ENCODE results near the gene SAYSD1. TPM values are rescaled to one million over a fixed set of nuclear protein-coding genes. Genes with fewer than 3 reads are reported as not detected.
A peak's percentile ranks its signal among the peaks of the same experiment; 100 is the strongest.

Gene SAYSD1
- total RNA-seq, 1 experiment from 2014 or later = 9.4 TPM

- Mint-ChIP-seq H3K27ac (no peak overlapping the region), H3K9me3 (no peaks in the 10 kb centered on the region), H3K4me3 (no peak overlapping the region; a peak in 1 of 5 replicates), H3K27me3 (ENCODE audit: low read depth) (peaks cover 17% of the 10 kb centered on the region), H3K36me3 (ENCODE audit: insufficient read depth in 1 of 3, low read depth in 3 of 3) (no peaks in the 10 kb centered on the region), H3K4me1 (peaks cover 13 to 18% of the 10 kb centered on the region in 2 experiments)
- H2BK20ac ChIP-seq (ENCODE audit: low read depth, low read length, poor library complexity, severe bottlenecking) = no peak overlapping the region
- no peaks in the 10 kb centered on the region for H3K79me1 ChIP-seq (ENCODE audit: insufficient read depth, low read depth, low read length, poor library complexity, severe bottlenecking)
- H3K27ac ChIP-seq (ENCODE audit: insufficient read length, low read depth, low read length) = no peak overlapping the region
- no peak overlapping the region for H2BK5ac ChIP-seq (ENCODE audit: insufficient read length, low read length)
- H3K9ac ChIP-seq (ENCODE audit: extremely low read depth, insufficient read length, low read length) = no peak overlapping the region
- no peak overlapping the region for H4K8ac ChIP-seq (replicated peaks; ENCODE audit: insufficient read length, low read depth, low read length)
- H3K18ac ChIP-seq (ENCODE audit: insufficient read length, low read depth, low read length) = no peak overlapping the region
- H3K14ac ChIP-seq (ENCODE audit: insufficient read depth, low read length) = no peak overlapping the region
- no peak overlapping the region for H3T11ph ChIP-seq (ENCODE audit: low read length)
- no peaks in the 10 kb centered on the region for H3K79me2 ChIP-seq (ENCODE audit: insufficient read depth, low read length)
- H3K4ac ChIP-seq (ENCODE audit: low read depth, low read length) = no peak overlapping the region
- no CpG with 5 or more reads among the region's 11 CpGs for WGBS (ENCODE audit: extremely low coverage, insufficient read length, low lambda C conversion rate)
- H3K27me3 ChIP-seq (ENCODE audit: insufficient read depth, low read length) = no peaks in the 10 kb centered on the region
- TF ChIP-seq, protein P1, sequence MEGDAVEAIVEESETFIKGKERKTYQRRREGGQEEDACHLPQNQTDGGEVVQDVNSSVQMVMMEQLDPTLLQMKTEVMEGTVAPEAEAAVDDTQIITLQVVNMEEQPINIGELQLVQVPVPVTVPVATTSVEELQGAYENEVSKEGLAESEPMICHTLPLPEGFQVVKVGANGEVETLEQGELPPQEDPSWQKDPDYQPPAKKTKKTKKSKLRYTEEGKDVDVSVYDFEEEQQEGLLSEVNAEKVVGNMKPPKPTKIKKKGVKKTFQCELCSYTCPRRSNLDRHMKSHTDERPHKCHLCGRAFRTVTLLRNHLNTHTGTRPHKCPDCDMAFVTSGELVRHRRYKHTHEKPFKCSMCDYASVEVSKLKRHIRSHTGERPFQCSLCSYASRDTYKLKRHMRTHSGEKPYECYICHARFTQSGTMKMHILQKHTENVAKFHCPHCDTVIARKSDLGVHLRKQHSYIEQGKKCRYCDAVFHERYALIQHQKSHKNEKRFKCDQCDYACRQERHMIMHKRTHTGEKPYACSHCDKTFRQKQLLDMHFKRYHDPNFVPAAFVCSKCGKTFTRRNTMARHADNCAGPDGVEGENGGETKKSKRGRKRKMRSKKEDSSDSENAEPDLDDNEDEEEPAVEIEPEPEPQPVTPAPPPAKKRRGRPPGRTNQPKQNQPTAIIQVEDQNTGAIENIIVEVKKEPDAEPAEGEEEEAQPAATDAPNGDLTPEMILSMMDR (conservative IDR thresholded peaks at IDR 0.05) = no peak
- H3K4me1 ChIP-seq (ENCODE audit: insufficient read depth, low read length) = peaks cover 2% of the 10 kb centered on the region; the same call in 1 of the 2 replicates
- no peaks in the 10 kb centered on the region for H3K23me2 ChIP-seq (ENCODE audit: insufficient read length, low read depth, low read length, poor library complexity, severe bottlenecking)
- H2AK5ac ChIP-seq (ENCODE audit: insufficient read length, low read length) = no peak overlapping the region
- no peak overlapping the region for H3K4me2 ChIP-seq (ENCODE audit: insufficient read depth, insufficient read length, low read length)
- no peak overlapping the region for H4K5ac ChIP-seq (ENCODE audit: insufficient read length, low read depth, low read length)
- no peak overlapping the region for H2BK12ac ChIP-seq (ENCODE audit: insufficient read length, low read depth, low read length)
- H3K9me3 ChIP-seq (ENCODE audit: control insufficient read depth, low read depth, low read length) = no peaks in the 10 kb centered on the region
- H4K20me1 ChIP-seq (ENCODE audit: control insufficient read depth, insufficient read depth, insufficient read length) = no peaks in the 10 kb centered on the region
- H4K91ac ChIP-seq (ENCODE audit: insufficient read length, low read depth, low read length) = no peak overlapping the region
- H3K56ac ChIP-seq (ENCODE audit: insufficient read length, low read depth, low read length) = no peak overlapping the region
- no peak overlapping the region for H2BK120ac ChIP-seq (ENCODE audit: low read depth, low read length, poor library complexity, severe bottlenecking)
- DNase-seq = peak; percentile 13
- no peak overlapping the region for H2AFZ ChIP-seq (ENCODE audit: low read length)
- no peak overlapping the region for H3K23ac ChIP-seq (ENCODE audit: insufficient read length, low read depth, low read length)
- H2BK15ac ChIP-seq (ENCODE audit: low read depth, low read length) = no peak overlapping the region
Measured at GRCh38 chr6:39075807-39076622, 39.0 kb downstream of the SAYSD1 start.

Measured in H9 (cell line).